Stimulated activated CD8-positive, alpha-beta memory T cell treated with anti-CD3 and anti-CD28 coated beads, Interleukin-7, amount 100 ng/mL, for 48 hours (primary cell): Measurements from ENCODE around the gene MKS1.

Experiments
- DNase-seq, 2 donors: peaks; one replicate each; pipeline ENCODE4 v3.0.0-alpha.2; 2020; ENCODE audit warnings: low read depth in 1 of 2; ENCODE audit errors: extremely low read depth in 1 of 2

MKS1 gene

GRCh38 chr17:58219007-58219788 lies at the start of gene MKS1:
MKS1 (minus strand) TSS chr17:58219255; CDS start chr17:58219230, 25 bp downstream.
- DNase-seq: peak; percentile 92 to 93

- DNase-seq: no peak
Observed at GRCh38 chr17:58268326-58268725, 49.3 kb upstream of the MKS1 start.

- no peak for DNase-seq
Observed at GRCh38 chr17:58267347-58268324, 48.6 kb upstream of the MKS1 start.

- no peak for DNase-seq
Observed at GRCh38 chr17:58265902-58266875, 47.1 kb upstream of the MKS1 start.

- no peak for DNase-seq
Observed at GRCh38 chr17:58265271-58265670, 46.2 kb upstream of the MKS1 start.

- no peak for DNase-seq
Observed at GRCh38 chr17:58264407-58265103, 45.5 kb upstream of the MKS1 start.

- no peak for DNase-seq
Observed at GRCh38 chr17:58263773-58264172, 44.7 kb upstream of the MKS1 start.

GRCh38 chr17:58262149-58262548 lies 43.1 kb upstream of the MKS1 start:
- no peak for DNase-seq

- no peak for DNase-seq
Observed at GRCh38 chr17:58254803-58255202, 35.7 kb upstream of the MKS1 start.

GRCh38 chr17:58253082-58253481 lies 34.0 kb upstream of the MKS1 start:
- no peak for DNase-seq

GRCh38 chr17:58252141-58252540 lies 33.1 kb upstream of the MKS1 start:
- DNase-seq: no peak

GRCh38 chr17:58250344-58251011 lies 31.4 kb upstream of the MKS1 start:
- DNase-seq: no peak

- DNase-seq: peak; percentile 42 to 53
Observed at GRCh38 chr17:58249270-58250133, 30.4 kb upstream of the MKS1 start.

GRCh38 chr17:58248955-58249269 lies 29.9 kb upstream of the MKS1 start:
- DNase-seq: no peak

- DNase-seq: no peak
Observed at GRCh38 chr17:58247511-58248363, 28.7 kb upstream of the MKS1 start.

- no peak for DNase-seq
Observed at GRCh38 chr17:58246781-58247180, 27.7 kb upstream of the MKS1 start.

GRCh38 chr17:58246104-58246740 lies 27.2 kb upstream of the MKS1 start:
- no peak for DNase-seq
